ENCODE data around the gene MLANA. TPM values are rescaled to one million over a fixed set of nuclear protein-coding genes. Genes with fewer than 3 reads are reported as not detected.

MLANA gene
- total and polyA plus RNA-seq, 2 donors (not counting 1 experiment from before 2014, with no cell fraction given) = not detected

GRCh38 chr9:5843794-5844471, 46.8 kb upstream of the MLANA start:
- H3K4me2 ChIP-seq (ENCODE audit: extremely low read depth, insufficient read depth, low read length) = peak overlapping the region; percentile 33
- peaks cover 6% of the 10 kb centered on the region for H3K4me1 ChIP-seq (ENCODE audit: control insufficient read depth, extremely low read depth, insufficient read depth, low read length)

DNA sequence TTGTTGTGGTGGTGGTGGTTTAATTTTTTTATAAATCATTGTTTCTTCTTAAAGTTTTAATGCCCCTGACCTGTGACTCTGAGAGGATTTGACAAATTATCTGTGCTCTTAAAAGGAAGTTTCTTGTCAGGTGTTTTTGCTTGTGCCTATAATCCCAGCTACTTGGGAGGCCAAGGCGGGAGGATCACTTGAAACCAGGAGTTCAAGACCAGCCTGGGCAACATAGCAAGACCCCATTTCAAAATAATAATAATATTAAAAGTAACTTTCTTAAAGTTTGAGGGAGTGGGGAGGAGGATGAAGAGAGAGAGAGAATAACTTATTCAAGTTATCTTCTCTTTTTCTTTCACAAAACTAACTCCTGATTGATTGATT, 45.5 kb upstream of the MLANA start:
- H4K20me1 ChIP-seq (ENCODE audit: control insufficient read depth, extremely low read depth, insufficient read depth, low read length) = no peaks in the 10 kb centered on the region
- no peak overlapping the region for H3K9ac ChIP-seq (ENCODE audit: insufficient read depth, low read length)
- H2AFZ ChIP-seq (ENCODE audit: low read length) = no peak overlapping the region
- no peak overlapping the region for H3K4me3 ChIP-seq (replicated peaks in 1 of 4; ENCODE audit: control extremely low read depth in 1 of 4, insufficient read depth in 1 of 4, low read depth in 3 of 4, low read length in 4 of 4)
- H3K27me3 ChIP-seq (ENCODE audit: control insufficient read depth, insufficient read depth, low read length) = no peaks in the 10 kb centered on the region
- DNase-seq (ENCODE audit: low read depth in 2 of 2) = no peak
- H3K36me3 ChIP-seq (ENCODE audit: control insufficient read depth, insufficient read depth, low read length) = no peaks in the 10 kb centered on the region
- H3K4me1 ChIP-seq (ENCODE audit: control insufficient read depth, extremely low read depth, insufficient read depth, low read length) = no peaks in the 10 kb centered on the region
- TF ChIP-seq CTCF (conservative IDR thresholded peaks at IDR 0.05 in 1 of 2, IDR thresholded peaks at IDR 0.05 in 1 of 2; ENCODE audit: low read depth in 1 of 2, low read length in 2 of 2) = no peak
- no peak for TF ChIP-seq EZH2 (IDR thresholded peaks at IDR 0.05; ENCODE audit: low read length, missing control alignments)
- H3K9me3 ChIP-seq (ENCODE audit: control insufficient read depth, insufficient read depth, low read depth, low read length) = no peaks in the 10 kb centered on the region
- H3K79me2 ChIP-seq (ENCODE audit: control insufficient read depth, insufficient read depth, low read length) = no peaks in the 10 kb centered on the region
- no peak overlapping the region for H3K4me2 ChIP-seq (ENCODE audit: extremely low read depth, insufficient read depth, low read length)
- H3K27ac ChIP-seq (ENCODE audit: insufficient read depth, low read length) = no peak overlapping the region

More at GRCh38 chr9:5843794-5844471, 46.8 kb upstream of the MLANA start:
- Histone ChIP-seq H2AFZ (ENCODE audit: low read length) (peak overlapping the region; percentile 27), H3K79me2 (ENCODE audit: control insufficient read depth, insufficient read depth, low read length) (no peaks in the 10 kb centered on the region), H3K27ac (ENCODE audit: insufficient read depth, low read length) (no peak overlapping the region), H3K27me3 (ENCODE audit: control insufficient read depth, insufficient read depth, low read length) (no peaks in the 10 kb centered on the region), H4K20me1 (ENCODE audit: control insufficient read depth, extremely low read depth, insufficient read depth, low read length) (no peaks in the 10 kb centered on the region), H3K4me3 (replicated peaks in 1 of 4; ENCODE audit: control extremely low read depth in 1 of 4, insufficient read depth in 1 of 4, low read depth in 3 of 4, low read length in 4 of 4) (no peak overlapping the region), H3K9ac (ENCODE audit: insufficient read depth, low read length) (no peak overlapping the region), H3K36me3 (ENCODE audit: control insufficient read depth, insufficient read depth, low read length) (no peaks in the 10 kb centered on the region), H3K9me3 (ENCODE audit: control insufficient read depth, insufficient read depth, low read depth, low read length) (no peaks in the 10 kb centered on the region)
- no peak for TF ChIP-seq EZH2 (IDR thresholded peaks at IDR 0.05; ENCODE audit: low read length, missing control alignments)
- TF ChIP-seq CTCF (conservative IDR thresholded peaks at IDR 0.05 in 1 of 2, IDR thresholded peaks at IDR 0.05 in 1 of 2; ENCODE audit: low read depth in 1 of 2, low read length in 2 of 2) = no peak
- DNase-seq (ENCODE audit: low read depth in 2 of 2) = peak; percentile 18 to 35

- Histone ChIP-seq H3K4me2 (ENCODE audit: extremely low read depth, insufficient read depth, low read length) (no peak overlapping the region), H2AFZ (ENCODE audit: low read length) (no peak overlapping the region), H3K4me3 (replicated peaks in 1 of 4; ENCODE audit: control extremely low read depth in 1 of 4, insufficient read depth in 1 of 4, low read depth in 3 of 4, low read length in 4 of 4) (no peak overlapping the region), H3K27ac (ENCODE audit: insufficient read depth, low read length) (no peak overlapping the region), H3K9me3 (ENCODE audit: control insufficient read depth, insufficient read depth, low read depth, low read length) (no peaks in the 10 kb centered on the region), H3K4me1 (ENCODE audit: control insufficient read depth, extremely low read depth, insufficient read depth, low read length) (no peaks in the 10 kb centered on the region), H3K36me3 (ENCODE audit: control insufficient read depth, insufficient read depth, low read length) (no peaks in the 10 kb centered on the region), H3K9ac (ENCODE audit: insufficient read depth, low read length) (no peak overlapping the region), H3K27me3 (ENCODE audit: control insufficient read depth, insufficient read depth, low read length) (no peaks in the 10 kb centered on the region), H4K20me1 (ENCODE audit: control insufficient read depth, extremely low read depth, insufficient read depth, low read length) (no peaks in the 10 kb centered on the region), H3K79me2 (ENCODE audit: control insufficient read depth, insufficient read depth, low read length) (no peaks in the 10 kb centered on the region)
- DNase-seq (ENCODE audit: low read depth in 2 of 2) = no peak
- TF ChIP-seq EZH2 (IDR thresholded peaks at IDR 0.05; ENCODE audit: low read length, missing control alignments) (no peak), CTCF (conservative IDR thresholded peaks at IDR 0.05 in 1 of 2, IDR thresholded peaks at IDR 0.05 in 1 of 2; ENCODE audit: low read depth in 1 of 2, low read length in 2 of 2) (no peak)
These were observed 44.6 kb upstream of the MLANA start for GRCh38 chr9:5846096-5846495.

Measured in fibroblast of lung (primary cell).